ENCODE data around the gene CEBPG. TPM values are rescaled to one million over a fixed set of nuclear protein-coding genes. Genes with fewer than 3 reads are reported as not detected.

Gene CEBPG
- total RNA-seq, 2 experiments from 2014 or later = 30.0 to 31.4 TPM

GRCh38 chr19:33362508-33363228 is 10.8 kb upstream of the CEBPG start:
- no peak overlapping the region for H3K27ac Mint-ChIP-seq
- ChIA-PET POLR2A (interaction anchor here (0.5 kb wide), 1 partner anchor 204 kb away, joined by 3 read pairs; no protein-coding TSS in a partner anchor), CTCF (interaction anchor here (0.5 kb wide), 1 partner anchor 225 kb away, joined by 3 read pairs; no protein-coding TSS in a partner anchor)
- H3K4me3 Mint-ChIP-seq = no peak overlapping the region
- H3K4me1 Mint-ChIP-seq = no peaks in the 10 kb centered on the region
- H3K27me3 Mint-ChIP-seq = peaks cover 21% of the 10 kb centered on the region
- H3K36me3 Mint-ChIP-seq (ENCODE audit: low read depth) = no peaks in the 10 kb centered on the region
- no peak for DNase-seq
- H3K9me3 Mint-ChIP-seq = no peaks in the 10 kb centered on the region

- Mint-ChIP-seq H3K27ac (no peak overlapping the region), H3K36me3 (ENCODE audit: low read depth) (no peaks in the 10 kb centered on the region), H3K4me3 (no peak overlapping the region), H3K9me3 (no peaks in the 10 kb centered on the region), H3K27me3 (peaks cover 26% of the 10 kb centered on the region), H3K4me1 (no peaks in the 10 kb centered on the region)
- CTCF ChIA-PET = no interaction called here
- no peak for DNase-seq
- POLR2A ChIA-PET = no interaction called here
Measured at GRCh38 chr19:33363476-33363875, 10.0 kb upstream of the CEBPG start.

- peaks cover 24% of the 10 kb centered on the region for H3K27me3 Mint-ChIP-seq
- POLR2A ChIA-PET = no interaction called here
- H3K4me3 Mint-ChIP-seq = no peak overlapping the region
- CTCF ChIA-PET = no interaction called here
- no peak for DNase-seq
- H3K4me1 Mint-ChIP-seq = no peaks in the 10 kb centered on the region
- no peaks in the 10 kb centered on the region for H3K36me3 Mint-ChIP-seq (ENCODE audit: low read depth)
- H3K9me3 Mint-ChIP-seq = no peaks in the 10 kb centered on the region
- H3K27ac Mint-ChIP-seq = no peak overlapping the region
Measured at GRCh38 chr19:33365691-33366090, 7.8 kb upstream of the CEBPG start.

GRCh38 chr19:33366127-33366526 is 7.4 kb upstream of the CEBPG start:
- no peaks in the 10 kb centered on the region for H3K4me1 Mint-ChIP-seq
- no peak overlapping the region for H3K4me3 Mint-ChIP-seq
- no peaks in the 10 kb centered on the region for H3K36me3 Mint-ChIP-seq (ENCODE audit: low read depth)
- CTCF ChIA-PET = no interaction called here
- no peak for DNase-seq
- H3K27me3 Mint-ChIP-seq = peaks cover 24% of the 10 kb centered on the region
- H3K9me3 Mint-ChIP-seq = no peaks in the 10 kb centered on the region
- POLR2A ChIA-PET = no interaction called here
- no peak overlapping the region for H3K27ac Mint-ChIP-seq

GRCh38 chr19:33366897-33367296 is 6.6 kb upstream of the CEBPG start:
- H3K27me3 Mint-ChIP-seq = peaks cover 24% of the 10 kb centered on the region
- H3K9me3 Mint-ChIP-seq = no peaks in the 10 kb centered on the region
- H3K36me3 Mint-ChIP-seq (ENCODE audit: low read depth) = no peaks in the 10 kb centered on the region
- no peaks in the 10 kb centered on the region for H3K4me1 Mint-ChIP-seq
- H3K27ac Mint-ChIP-seq = no peak overlapping the region
- ChIA-PET POLR2A (no interaction called here), CTCF (interaction anchor here (0.7 kb wide), 1 partner anchor 675 kb away, joined by 3 read pairs; no protein-coding TSS in a partner anchor)
- no peak for DNase-seq
- no peak overlapping the region for H3K4me3 Mint-ChIP-seq

- ChIA-PET POLR2A (no interaction called here), CTCF (interaction anchor here (0.7 kb wide), 1 partner anchor 48 kb away, joined by 3 read pairs; no protein-coding TSS in a partner anchor)
- H3K9me3 Mint-ChIP-seq = no peaks in the 10 kb centered on the region
- H3K4me1 Mint-ChIP-seq = peaks cover 8% of the 10 kb centered on the region
- no peaks in the 10 kb centered on the region for H3K36me3 Mint-ChIP-seq (ENCODE audit: low read depth)
- H3K4me3 Mint-ChIP-seq = no peak overlapping the region
- H3K27me3 Mint-ChIP-seq = peaks cover 21% of the 10 kb centered on the region
- no peak for DNase-seq
- no peak overlapping the region for H3K27ac Mint-ChIP-seq
Measured at GRCh38 chr19:33368074-33368864, 5.2 kb upstream of the CEBPG start.

- H3K4me3 Mint-ChIP-seq = no peak overlapping the region
- H3K4me1 Mint-ChIP-seq = peaks cover 25% of the 10 kb centered on the region
- peaks cover 13% of the 10 kb centered on the region for H3K36me3 Mint-ChIP-seq (ENCODE audit: low read depth)
- no peak overlapping the region for H3K27ac Mint-ChIP-seq
- peaks cover 19% of the 10 kb centered on the region for H3K27me3 Mint-ChIP-seq
- H3K9me3 Mint-ChIP-seq = no peaks in the 10 kb centered on the region
- ChIA-PET POLR2A (interaction anchor here (5.9 kb wide), 1 partner anchor 194 kb away, joined by 46 read pairs; no protein-coding TSS in a partner anchor), CTCF (no interaction called here)
- DNase-seq = no peak
Measured at GRCh38 chr19:33370783-33371182, 2.7 kb upstream of the CEBPG start.

GRCh38 chr19:33374236-33374714 is 766 bp downstream of the CEBPG start:
- Mint-ChIP-seq H3K4me1 (peaks cover 55% of the 10 kb centered on the region), H3K9me3 (no peaks in the 10 kb centered on the region), H3K27ac (peak overlapping the region; percentile 69), H3K36me3 (ENCODE audit: low read depth) (peaks cover 36% of the 10 kb centered on the region), H3K4me3 (peak overlapping the region; percentile 88), H3K27me3 (no peaks in the 10 kb centered on the region)
- ChIA-PET CTCF (interaction anchor here (0.6 to 4.3 kb wide), 6 partner anchors 11 to 541 kb away, joined by 3 to 13 read pairs (median 4); no protein-coding TSS in a partner anchor), POLR2A (interaction anchor here (0.6 to 5.9 kb wide), 13 partner anchors 10 to 798 kb away, joined by 3 to 46 read pairs (median 3); partner anchors contain the start of genes CEP89, FAAP24, LSM14A and NUDT19)
- DNase-seq = no peak

- no peaks in the 10 kb centered on the region for H3K27me3 Mint-ChIP-seq
- no peaks in the 10 kb centered on the region for H3K9me3 Mint-ChIP-seq
- peaks cover 44% of the 10 kb centered on the region for H3K36me3 Mint-ChIP-seq (ENCODE audit: low read depth)
- H3K27ac Mint-ChIP-seq = peak overlapping the region; percentile 9
- DNase-seq = no peak
- peak overlapping the region; percentile 88 for H3K4me3 Mint-ChIP-seq
- ChIA-PET POLR2A (interaction anchor here (1.8 to 5.9 kb wide), 3 partner anchors 9 to 198 kb away, joined by 7 to 46 read pairs (median 20); no protein-coding TSS in a partner anchor), CTCF (interaction anchor here (0.6 to 4.3 kb wide), 6 partner anchors 10 to 540 kb away, joined by 3 to 13 read pairs (median 4); no protein-coding TSS in a partner anchor)
- peaks cover 56% of the 10 kb centered on the region for H3K4me1 Mint-ChIP-seq
Measured at GRCh38 chr19:33375156-33375836, 1.8 kb downstream of the CEBPG start.

- Mint-ChIP-seq H3K27me3 (no peaks in the 10 kb centered on the region), H3K9me3 (no peaks in the 10 kb centered on the region), H3K36me3 (ENCODE audit: low read depth) (peaks cover 45% of the 10 kb centered on the region), H3K4me1 (peaks cover 56% of the 10 kb centered on the region), H3K27ac (no peak overlapping the region), H3K4me3 (peak overlapping the region; percentile 88)
- ChIA-PET CTCF (interaction anchor here (1.1 to 4.3 kb wide), 3 partner anchors 140 to 199 kb away, joined by 3 to 13 read pairs (median 8); no protein-coding TSS in a partner anchor), POLR2A (interaction anchor here (1.6 to 5.9 kb wide), 2 partner anchors 9 to 199 kb away, joined by 4 to 46 read pairs; no protein-coding TSS in a partner anchor)
- no peak for DNase-seq
Measured at GRCh38 chr19:33375837-33376159, 2.3 kb downstream of the CEBPG start.

GRCh38 chr19:33376423-33376822 is 2.9 kb downstream of the CEBPG start:
- peaks cover 59% of the 10 kb centered on the region for H3K4me1 Mint-ChIP-seq
- no peaks in the 10 kb centered on the region for H3K9me3 Mint-ChIP-seq
- POLR2A ChIA-PET = interaction anchor here (1.6 kb wide), 1 partner anchor 9 kb away, joined by 4 read pairs; no protein-coding TSS in a partner anchor
- no peaks in the 10 kb centered on the region for H3K27me3 Mint-ChIP-seq
- DNase-seq = no peak
- CTCF ChIA-PET = interaction anchor here (1.1 to 2.1 kb wide), 2 partner anchors 141 to 200 kb away, joined by 3 to 8 read pairs; no protein-coding TSS in a partner anchor
- H3K4me3 Mint-ChIP-seq = no peak overlapping the region
- peaks cover 50% of the 10 kb centered on the region for H3K36me3 Mint-ChIP-seq (ENCODE audit: low read depth)
- no peak overlapping the region for H3K27ac Mint-ChIP-seq

- Mint-ChIP-seq H3K27ac (no peak overlapping the region), H3K4me1 (peaks cover 59% of the 10 kb centered on the region), H3K4me3 (no peak overlapping the region), H3K27me3 (no peaks in the 10 kb centered on the region), H3K36me3 (ENCODE audit: low read depth) (peaks cover 50% of the 10 kb centered on the region), H3K9me3 (no peaks in the 10 kb centered on the region)
- no peak for DNase-seq
- ChIA-PET POLR2A (interaction anchor here (1.0 to 1.6 kb wide), 3 partner anchors 8 to 217 kb away, joined by 3 to 4 read pairs (median 3); no protein-coding TSS in a partner anchor), CTCF (interaction anchor here (1.1 to 2.1 kb wide), 3 partner anchors 142 to 200 kb away, joined by 3 to 8 read pairs (median 5); no protein-coding TSS in a partner anchor)
Measured at GRCh38 chr19:33376941-33377557, 3.5 kb downstream of the CEBPG start.

Measured in activated CD4-positive, alpha-beta memory T cell treated with anti-CD3 and anti-CD28 coated beads, Interleukin-2, amount 10 ng/mL, durations not matched to agents 7 days and 5 days (primary cell).